SH-SY5Y (cell line): ENCODE data around the gene EIF5.

ENCODE experiments used
- GATA2 ChIP-seq: IDR thresholded peaks from 2 replicates; pipeline ENCODE4 v1.6.1; 2011; ENCODE audit warnings: mild to moderate bottlenecking, low read depth, low read length
- GATA3 ChIP-seq: IDR thresholded peaks from 2 replicates; pipeline ENCODE4 v1.6.1; 2011; ENCODE audit warnings: low read depth, mild to moderate bottlenecking, low read length, moderate library complexity

DNA sequence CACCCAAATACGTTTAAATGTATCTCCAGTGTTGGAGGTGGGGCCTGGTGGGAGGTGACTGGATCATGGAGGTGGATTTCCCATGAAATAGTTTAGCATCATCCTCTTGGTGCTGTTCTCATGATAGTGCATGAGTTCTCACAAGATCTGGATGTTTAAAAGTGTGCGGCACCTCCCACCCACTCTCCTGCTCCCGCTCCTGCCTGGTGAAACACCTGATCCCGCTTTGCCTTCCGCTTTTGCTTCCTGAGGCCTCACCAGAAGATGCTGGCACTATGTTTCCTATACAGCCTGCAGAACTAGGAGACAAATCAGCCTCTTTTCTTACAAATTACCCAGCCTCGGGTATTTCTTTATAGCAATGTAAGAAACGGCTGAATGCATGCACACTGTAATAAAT is 20.1 kb downstream of the EIF5 start:
- TF ChIP-seq GATA3, result no peak
- no peak for TF ChIP-seq GATA2
